ENCODE data around the gene FAM43B.

The FAM43B gene

DNA sequence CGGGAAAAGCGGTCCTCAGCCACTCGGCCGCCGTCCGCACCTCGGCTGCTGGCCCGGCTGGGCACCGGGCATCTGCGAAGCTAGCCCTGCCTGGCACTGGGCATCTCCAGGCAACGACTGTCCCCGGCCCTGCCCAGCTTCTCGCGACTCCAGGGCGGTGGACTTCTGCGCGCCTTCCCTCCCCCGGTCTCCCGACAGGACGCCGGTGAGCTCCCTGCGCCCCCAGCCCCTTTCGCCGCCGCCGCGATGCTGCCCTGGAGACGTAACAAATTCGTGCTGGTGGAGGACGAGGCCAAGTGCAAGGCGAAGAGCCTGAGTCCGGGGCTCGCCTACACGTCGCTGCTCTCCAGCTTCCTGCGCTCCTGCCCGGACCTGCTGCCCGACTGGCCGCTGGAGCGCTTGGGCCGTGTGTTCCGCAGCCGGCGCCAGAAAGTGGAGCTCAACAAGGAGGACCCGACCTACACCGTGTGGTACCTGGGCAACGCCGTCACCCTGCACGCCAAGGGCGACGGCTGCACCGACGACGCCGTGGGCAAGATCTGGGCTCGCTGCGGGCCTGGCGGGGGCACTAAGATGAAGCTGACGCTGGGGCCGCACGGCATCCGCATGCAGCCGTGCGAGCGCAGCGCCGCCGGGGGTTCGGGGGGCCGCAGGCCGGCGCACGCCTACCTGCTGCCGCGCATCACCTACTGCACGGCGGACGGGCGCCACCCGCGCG, 514 bp downstream of the FAM43B start:
- no peak for FAIRE-seq

DNA sequence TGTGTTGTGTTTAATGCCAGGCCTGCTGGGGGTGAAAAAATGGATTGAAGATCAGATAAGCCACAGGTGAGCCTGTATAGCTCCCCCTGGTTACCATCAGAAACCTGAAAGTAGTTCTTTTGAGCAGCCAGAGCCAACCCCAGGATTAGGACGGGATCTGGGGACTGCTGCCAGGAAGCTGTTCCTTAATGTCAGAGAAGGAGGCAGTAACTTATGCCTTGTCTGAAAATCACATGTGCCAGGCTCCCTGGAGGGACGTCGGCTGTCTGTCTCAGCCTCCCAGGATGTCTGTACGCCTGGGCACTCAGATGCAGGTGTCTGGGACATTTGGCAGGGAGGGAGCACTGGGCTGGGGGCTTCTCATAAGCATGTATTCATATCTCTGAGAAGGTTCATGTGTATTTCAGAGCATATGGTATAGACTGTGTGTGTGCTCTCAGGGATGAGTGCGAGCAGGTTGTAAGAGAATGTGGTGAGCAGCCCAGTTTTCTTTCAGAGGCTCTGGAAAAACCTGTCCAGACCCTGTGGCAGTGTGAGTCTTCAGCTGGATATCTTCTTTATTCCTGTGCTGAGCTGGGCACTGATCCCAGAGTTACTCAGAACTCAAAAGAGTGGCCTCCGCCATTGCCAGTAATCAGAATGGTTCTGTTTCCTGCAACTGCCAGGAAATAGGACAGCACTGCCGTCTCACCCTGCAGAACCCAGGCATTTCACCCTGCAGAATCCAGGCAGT, 2.8 kb downstream of the FAM43B start:
- FAIRE-seq = no peak

DNA sequence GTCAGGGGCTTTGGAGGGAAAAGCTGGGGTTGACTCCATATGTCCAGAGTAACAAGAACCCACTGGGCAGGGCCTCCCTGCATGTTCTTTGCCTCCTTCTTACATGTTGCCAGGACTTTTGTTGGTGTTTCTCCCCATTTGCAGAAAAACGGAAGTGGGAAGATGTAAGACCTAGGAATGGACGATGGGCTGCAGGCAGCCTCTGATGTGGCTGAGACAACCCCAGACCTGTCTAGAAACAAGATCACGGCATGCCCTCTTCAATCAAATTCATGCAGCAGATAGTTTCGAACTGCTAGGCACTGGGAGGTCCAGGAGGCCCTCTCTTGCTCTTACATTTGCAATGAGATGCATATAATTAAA, 3.4 kb downstream of the FAM43B start:
- no peak for FAIRE-seq

DNA sequence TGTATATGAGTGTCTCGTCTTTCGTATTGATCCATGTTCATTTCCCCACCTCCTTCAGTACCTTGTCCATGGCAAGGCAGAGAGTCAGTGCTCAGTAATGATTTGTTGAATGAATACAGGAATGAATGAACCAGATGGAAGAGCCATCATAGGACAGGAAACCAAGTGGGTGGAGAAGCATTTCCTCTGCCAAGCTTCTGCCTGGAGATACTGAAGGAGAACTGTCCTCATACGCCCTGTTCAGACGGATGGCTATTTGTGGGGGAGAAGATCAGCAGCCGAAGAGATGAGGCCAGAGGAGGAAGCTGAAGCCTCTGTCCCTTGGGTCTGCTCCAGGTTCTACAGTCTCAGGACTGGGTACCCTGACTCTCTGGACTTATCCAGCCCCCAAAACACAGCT, 5.8 kb downstream of the FAM43B start:
- no peak for FAIRE-seq

DNA sequence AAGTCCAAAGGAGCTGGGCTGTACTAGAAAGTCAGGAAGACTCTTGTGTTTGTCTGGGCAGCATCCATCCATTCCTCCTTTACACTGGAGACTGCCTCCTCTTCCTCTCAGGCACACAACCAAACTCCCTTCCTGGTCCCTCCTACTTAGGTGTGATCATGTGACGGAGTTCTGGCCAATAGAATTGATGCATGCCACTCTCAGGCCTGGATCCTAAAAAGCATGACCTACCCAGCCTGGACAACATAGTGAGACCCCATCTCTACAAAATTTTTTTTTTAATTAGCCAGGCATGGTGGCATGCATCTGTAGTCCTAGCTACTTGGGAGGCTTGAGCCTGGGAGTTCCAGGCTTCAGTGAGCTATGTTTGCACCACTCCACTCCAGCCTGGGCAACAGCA, 8.6 kb downstream of the FAM43B start:
- no peak for FAIRE-seq

DNA sequence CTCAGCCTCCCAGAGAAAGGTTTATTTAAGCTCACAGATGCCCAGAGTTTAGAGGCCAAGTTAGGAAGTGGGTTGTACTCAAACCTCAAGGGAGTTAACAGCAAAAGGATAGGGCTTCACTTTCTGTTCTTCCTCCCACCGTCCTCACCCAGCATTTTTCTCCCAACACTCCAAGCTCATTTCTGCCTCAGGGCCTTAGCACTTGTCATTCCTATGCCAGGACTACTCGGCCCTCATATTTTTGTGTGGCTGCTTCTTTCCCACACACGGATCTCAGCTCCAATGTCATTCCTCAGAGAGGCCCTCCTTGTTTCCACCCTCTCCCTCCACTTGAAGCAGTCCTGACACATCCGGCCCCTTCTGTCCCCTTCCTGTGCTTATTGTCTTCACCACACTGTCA, 12.9 kb downstream of the FAM43B start:
- FAIRE-seq = no peak

DNA sequence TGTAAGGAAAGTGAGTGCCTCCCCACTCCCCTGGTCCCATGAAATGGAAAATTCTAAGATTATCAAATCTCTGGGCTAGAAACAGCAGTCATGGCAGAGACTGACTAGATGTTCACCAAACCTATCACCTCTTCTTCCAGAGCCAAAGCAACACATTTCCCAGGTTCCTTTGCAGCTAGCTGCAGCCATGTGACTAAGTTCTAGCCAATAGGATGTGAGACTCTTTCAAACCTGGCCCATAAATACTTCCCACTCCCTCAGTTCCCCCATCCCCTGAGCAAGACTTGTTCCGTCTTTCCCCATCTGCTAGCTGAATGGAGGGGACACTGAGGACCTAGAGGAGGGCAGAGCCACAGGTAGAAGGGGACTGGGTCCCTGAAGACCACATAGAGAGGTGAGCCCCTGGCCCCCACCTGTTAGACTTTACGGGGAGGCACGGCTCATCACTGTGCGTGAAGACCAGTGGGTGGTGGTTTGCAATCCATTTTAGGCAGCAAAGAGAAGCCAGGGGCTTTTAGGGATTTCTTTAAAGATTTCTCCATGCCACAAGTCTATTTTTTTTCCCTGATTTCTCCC, 17.2 kb downstream of the FAM43B start:
- no peak for FAIRE-seq

DNA sequence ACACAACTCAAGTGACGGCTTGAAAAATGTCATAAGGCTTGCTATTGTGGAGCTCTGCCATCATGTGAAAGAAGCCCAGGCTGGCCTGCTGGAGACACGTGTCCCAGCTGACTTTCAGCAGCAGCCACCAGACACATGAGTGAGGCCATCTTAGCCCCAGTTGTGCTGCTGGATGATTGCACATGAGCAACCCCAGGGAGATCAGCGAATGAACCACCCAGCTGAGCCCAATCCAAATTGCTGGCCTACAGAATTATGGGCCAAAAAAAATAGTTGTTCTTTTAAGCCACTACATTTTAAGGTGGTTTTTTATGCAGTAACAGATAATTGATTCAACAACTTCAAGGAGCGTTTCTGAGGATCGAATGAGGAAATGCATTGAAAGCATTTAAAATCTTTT, 19.1 kb downstream of the FAM43B start:
- no peak for FAIRE-seq

DNA sequence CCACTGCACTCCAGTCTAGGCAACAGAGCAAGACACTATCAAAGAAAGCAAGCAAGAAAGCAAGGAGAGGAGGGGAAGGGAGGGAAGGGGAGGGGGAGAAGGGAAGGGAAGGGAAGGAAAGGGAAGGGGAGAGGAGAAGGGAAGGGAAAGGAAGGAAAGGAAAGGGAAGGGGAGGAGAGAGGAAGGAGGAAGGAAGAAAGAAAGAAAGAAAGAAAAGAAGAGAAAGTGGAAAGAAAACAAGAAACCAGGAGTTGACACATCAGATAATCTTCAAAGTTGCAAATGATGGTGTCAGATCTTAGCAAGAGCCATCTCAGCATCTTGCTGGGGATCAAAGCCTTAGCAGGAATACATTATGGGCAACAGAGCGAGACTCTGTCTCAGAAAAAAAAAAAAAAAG, 21.6 kb downstream of the FAM43B start:
- no peak for FAIRE-seq

DNA sequence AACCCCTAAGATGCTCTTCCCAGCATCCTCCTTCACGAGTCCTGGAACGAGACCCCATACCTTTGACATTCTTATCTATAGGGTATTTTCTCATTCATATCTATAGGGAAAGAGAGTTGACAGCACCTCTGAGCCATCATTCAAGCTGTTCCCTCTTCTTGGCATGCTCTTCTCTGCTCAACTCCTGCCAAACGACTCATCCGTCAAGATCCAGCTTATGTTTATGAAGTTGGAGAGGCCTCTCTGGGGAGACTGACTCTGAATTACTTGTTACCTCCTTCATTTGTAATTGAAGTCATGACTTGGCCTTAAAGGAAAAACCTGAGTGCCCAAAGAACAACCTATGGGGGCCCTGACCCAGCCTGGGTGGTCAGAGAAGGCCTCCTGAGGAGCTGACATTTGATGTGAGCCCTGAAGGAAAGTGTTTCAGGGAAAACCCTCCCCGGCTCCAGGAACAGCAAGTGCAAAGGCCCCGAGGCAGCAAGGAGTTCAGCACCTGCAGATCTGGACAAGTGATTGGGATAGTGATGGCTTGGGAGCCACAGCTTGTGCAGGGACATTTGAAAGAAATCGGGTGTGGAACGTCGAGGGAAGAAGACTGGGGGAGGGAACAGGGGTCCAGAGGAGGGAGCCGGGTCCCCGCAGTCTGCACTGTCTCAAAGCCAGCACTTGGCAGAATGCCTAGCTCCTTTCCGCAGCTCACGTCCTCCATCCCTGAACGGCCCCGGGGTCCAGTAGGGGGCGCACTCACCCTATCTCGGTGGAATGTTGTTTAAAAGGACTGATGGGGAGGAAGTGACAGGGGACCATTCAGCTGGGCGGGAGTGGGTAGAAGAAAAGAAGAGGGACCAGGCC, 22.5 kb downstream of the FAM43B start:
- FAIRE-seq = no peak

DNA sequence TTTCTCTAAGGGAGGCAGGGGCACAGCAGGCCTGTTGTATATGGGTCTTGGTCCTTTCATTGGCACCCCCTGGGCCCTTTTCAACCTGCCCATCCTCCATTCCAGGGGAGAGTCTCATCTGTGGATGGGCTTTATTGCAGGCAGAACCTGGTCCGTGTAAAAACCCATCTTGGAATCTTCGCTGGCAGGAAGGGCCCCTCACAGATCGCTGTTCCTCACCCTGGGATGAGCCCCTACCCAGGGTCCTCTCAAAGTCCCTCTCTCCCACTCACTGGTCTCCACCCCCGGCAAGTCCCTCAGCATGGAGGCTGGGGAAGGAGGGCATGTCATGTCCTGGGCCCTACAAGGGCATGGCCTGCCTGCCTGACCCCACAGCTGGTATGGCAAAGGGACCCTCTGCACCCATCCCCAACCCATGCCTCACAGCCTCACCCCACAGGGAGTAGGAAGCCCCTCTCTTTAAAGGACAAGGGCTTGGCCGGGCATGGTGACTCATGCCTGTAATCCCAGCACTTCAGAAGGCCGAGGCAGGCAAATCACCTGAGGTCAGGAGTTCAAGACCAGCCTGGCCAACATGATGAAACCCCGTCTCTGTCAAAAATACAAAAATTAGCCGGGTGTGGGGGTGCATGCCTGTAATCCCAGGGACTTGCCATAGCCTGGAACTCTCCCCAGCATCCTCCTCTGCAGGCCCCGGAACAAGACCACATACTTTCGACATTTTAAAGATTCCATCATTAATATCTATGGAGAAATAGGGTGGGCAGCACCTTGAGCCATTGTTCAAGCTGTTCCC, 23.4 kb downstream of the FAM43B start:
- no peak for FAIRE-seq

DNA sequence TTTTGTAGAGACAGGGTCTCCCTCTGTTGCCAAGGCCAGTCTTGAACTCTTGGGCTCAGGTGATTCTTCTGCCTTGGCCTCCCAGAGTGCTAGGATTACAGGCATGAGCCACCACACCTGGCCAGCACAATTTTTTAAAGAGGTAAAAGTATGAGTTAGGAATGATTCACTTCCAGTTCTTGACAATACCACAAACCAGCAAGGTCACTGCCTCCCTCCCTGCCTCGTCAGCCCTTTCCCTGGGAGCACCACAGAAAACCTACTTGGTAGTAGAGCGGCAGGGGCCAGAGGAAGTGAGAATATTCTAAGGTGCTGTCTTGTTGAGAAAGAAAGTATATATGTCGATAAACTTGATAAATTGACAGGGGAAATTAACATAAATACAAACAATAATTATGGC, 25.7 kb downstream of the FAM43B start:
- FAIRE-seq = no peak

DNA sequence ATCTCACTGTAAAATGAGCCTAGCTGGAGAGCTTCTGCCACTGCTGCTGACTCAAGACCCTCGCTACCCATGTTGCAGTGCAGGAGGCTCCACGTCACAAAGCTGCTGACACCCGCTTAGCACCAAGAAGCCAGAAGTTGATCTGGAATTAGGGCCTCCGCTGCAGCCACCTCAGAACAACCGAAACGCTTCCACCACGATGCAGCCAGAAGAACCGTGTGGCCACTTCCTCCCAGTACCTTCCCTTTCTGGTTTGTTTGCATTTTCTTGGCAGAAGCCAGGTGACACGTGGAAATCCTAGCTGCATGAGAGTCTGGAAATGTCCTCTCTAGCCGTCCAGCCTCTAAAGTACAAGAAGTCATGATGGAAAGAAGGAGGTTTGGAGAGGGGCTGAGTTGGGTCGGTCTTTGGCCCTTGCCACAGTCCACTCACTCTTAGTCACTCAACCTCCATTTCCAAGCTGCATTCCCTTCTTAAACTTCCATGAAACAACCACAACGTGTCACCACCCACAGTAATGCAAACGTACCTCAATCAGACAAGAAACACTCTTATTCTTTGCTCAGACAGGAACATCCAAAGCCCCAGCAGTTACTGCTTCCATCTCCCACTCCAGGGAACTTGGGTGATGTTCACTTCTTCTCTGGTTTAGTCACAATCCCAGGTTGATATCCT, 26.5 kb downstream of the FAM43B start:
- no peak for FAIRE-seq

DNA sequence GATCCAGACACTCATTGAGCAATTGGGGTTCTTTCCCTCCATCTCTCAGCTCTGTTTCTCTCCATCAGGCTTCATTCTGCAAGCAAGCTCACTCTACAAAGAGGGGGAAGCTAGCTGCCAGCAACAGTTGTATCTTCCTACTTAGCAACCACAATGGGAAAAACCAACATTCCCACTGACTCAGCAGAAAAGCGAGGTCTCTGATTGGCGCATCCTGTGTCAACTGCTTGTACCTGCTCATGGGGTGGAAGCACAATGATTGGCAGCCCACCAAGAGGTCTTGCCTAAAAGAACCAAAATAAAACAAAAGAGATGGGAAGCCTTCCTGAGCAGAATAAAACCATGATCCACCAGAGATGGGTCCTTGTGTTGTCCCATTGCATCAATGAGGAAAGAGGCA, 32.5 kb downstream of the FAM43B start:
- no peak for FAIRE-seq

DNA sequence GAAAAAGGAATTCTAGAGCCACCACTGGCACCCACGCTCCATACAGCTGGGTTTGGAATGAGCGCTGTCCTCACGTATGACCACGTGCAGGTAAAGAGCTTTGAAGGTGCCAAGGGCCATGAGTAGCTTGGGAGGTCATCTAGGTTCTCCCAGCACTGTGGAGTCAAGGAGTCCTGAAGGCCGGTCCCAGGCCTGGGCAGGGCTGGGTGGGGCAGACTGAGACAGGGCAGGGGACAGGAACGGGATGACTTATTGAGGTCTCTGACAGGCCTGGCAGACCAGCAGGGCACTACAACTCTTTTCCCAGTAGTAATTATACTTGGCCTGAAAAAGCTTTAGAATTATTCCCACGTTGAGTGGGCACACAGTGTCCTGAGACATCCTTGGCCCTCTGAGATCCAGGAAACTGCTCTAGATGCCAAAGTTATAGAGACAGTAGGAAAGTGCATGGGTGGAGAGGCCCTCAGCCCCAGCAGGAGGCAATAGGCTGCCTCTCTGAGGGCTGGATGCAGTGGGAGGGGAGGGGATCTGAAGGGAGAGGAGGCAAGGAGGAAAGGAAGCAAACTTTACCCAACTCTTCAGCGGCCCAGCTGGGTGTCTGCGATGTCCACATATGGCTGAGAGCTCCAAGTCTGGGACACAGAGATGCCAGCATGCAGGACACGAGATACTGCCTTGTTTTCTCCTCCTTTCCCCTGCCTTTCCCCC, 34.7 kb downstream of the FAM43B start:
- no peak for FAIRE-seq

DNA sequence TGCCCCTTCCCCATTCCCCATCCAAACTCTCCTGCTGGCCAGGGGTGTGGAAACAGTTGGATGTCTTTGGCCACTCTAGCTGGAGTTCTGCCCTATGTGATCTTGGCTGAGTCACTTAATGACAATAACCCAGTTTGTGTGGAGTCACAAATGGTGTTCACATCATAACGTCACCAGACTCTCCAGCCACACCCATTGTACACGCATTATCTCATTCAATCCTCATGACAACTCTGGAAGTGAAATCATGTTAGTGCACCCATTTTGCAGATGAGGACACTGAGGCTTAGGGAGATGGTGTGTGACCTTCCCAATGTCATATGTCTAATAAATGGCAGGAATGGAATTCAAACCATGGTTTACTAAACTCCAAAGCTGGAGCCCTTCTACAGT, 35.3 kb downstream of the FAM43B start:
- FAIRE-seq = no peak

DNA sequence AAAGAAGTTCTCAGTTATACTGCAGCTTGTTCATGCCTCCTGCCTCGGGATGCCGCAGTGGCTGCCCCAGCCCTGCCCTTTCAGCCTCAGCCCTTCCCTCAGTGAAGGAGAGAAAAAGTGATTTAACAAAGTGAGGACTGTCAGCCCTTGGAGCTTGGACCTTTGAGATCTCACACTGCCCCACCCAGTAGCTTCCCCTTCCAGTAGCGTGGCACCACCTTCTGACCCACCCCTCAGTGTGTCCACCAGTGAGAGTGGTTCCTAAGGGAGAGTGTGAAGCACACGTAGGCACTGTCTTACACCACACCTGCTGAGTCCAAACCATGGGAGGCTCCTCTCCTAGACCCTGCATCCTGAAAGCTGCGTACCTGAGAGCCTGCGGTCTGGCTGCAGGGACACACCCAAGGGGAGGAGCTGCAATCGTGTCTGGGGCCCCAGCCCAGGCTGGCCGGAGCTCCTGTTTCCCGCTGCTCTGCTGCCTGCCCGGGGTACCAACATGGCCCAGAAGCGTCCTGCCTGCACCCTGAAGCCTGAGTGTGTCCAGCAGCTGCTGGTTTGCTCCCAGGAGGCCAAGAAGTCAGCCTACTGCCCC, 36.4 kb downstream of the FAM43B start, which contains the start of gene CDA:
Gene CDA (plus strand): TSS at position 464 of the 592 bp plus-strand sequence. CDS start 33 bp downstream, at position 497.
- no peak for FAIRE-seq

DNA sequence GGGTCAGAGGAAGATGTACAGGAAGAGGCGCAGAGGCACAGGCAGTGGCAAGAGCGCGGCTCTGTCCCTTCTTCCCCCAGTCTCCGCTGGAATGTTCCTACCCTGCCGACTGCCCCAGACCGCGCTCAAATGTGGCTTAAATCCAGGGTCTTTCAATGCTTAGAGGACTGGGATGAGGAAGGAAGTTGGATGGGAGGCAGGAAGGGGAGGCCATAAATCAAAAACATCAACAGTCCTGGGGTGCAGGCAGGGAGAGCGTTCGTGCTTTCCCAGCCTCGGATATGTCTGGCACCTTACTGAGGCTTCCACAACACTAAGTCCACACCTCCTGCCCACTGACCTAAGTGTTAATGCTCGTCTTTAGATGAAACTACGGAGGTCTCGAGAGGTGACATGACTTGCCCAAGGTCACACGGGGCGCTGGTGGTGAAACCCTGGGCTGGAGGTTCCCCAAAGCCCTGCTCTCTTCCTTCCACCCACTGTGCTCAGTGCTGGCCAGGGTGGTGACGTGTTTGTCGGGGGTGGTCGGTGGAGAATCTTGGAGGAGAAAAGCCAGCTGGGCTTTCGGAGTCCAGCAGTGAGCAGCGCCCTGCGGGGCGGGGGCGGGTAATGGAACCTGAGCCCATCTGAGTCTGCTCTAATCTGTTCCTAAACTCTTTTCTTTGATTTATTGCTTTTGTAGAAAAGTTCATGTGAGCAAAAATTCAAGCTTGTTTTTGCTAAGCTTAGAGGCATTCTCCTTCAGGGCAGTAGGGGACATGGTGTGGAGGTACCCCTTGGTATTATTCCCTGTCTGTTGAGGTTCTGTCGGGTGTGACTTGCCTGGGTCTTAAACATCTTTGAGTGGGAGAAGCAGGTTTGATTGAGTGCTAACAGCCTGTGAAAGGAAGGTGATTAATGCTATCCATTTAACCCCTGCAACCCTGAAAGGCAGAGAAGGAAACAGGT, 37.2 kb downstream of the FAM43B start:
- FAIRE-seq = no peak

DNA sequence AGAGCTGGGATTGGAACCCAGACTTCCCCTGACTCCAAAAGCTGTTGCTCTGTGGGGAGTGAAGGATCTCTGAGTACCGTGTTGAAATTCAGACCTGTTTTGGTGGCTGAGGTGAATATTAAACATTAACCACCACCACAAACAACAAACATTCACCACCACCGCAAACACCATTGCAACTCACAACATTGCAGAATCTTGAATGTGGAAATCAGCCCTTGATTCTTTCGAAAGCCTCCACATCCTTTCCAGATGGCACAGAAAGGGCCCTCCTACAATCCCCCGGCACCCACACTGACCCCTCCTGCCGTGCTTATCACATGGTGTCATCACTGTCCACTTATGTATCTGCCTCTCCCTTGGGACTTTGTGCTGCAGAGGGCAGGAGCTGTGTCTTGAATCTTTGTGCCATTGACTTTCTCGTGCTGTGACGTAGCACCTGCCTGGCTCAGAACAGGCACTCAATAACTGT, 38.0 kb downstream of the FAM43B start:
- no peak for FAIRE-seq
